Peyer's patch (tissue), 4 donors: ENCODE measurements around the gene P2RY1. TPM values are rescaled to one million over a fixed set of nuclear protein-coding genes. Genes with fewer than 3 reads are reported as not detected.

ENCODE experiments used
- DNase-seq, 3 donors: peaks; one replicate each; pipeline ENCODE4 v3.0.0-alpha.2; 2017 to 2019
- H3K27ac ChIP-seq, 4 donors: fragments of 200-600 bp; sonication (generic); one replicate each; pipeline ENCODE4 v1.5.1; 2016 to 2019
- H3K27me3 ChIP-seq, 2 donors: fragments of 200-600 bp; sonication (generic); one replicate each; pipeline ENCODE4 v1.5.1; 2019
- H3K36me3 ChIP-seq, 3 donors: fragments of 200-600 bp; sonication (generic); one replicate each; pipeline ENCODE4 v1.5.1; 2016 to 2019
- H3K4me1 ChIP-seq, 4 donors: fragments of 200-600 bp; sonication (generic); one replicate each; pipeline ENCODE4 v1.5.1; 2016 to 2019
- H3K4me3 ChIP-seq, 4 donors: fragments of 200-600 bp; sonication (generic); 1 replicate in 3 of 4; 2 replicates in 1 of 4; pipeline ENCODE4 v1.5.1; 2016 to 2019; ENCODE audit warnings: mild to moderate bottlenecking in 1 of 4
- H3K9me3 ChIP-seq, 4 donors: fragments of 200-600 bp; sonication (generic); one replicate each; pipeline ENCODE4 v1.5.1; 2016 to 2019; ENCODE audit warnings: mild to moderate bottlenecking in 1 of 4
- POLR2A ChIP-seq, 2 donors: fragments of 450-650 bp; IDR thresholded peaks; one replicate each; pipeline ENCODE4 v1.5.1; 2017; ENCODE audit warnings: antibody characterized with exemption in 2 of 2, mild to moderate bottlenecking in 2 of 2, moderate library complexity in 2 of 2
- total RNA-seq, 4 donors: library from RNA; depleted of rRNA; stranded (reverse); fragments of >200 nt; gene quantifications; one replicate each; pipeline ENCODE4 v1.1.0, GENCODE V29; 2016
- TF ChIP-seq, protein P1 (sequence below), 6 experiments: fragments of 450-650 bp in 4 of 6; fragments of 200-600 bp in 2 of 6; sonication (generic) in 1 of 6; IDR thresholded peaks; one replicate each; pipeline ENCODE4 v1.5.1; 2017 to 2019; ENCODE audit warnings: antibody characterized with exemption in 6 of 6, mild to moderate bottlenecking in 3 of 6, moderate library complexity in 1 of 6

The P2RY1 gene
- total RNA-seq, 4 donors from 2014 or later: 5.0 to 17.7 (median 13.0) TPM

DNA sequence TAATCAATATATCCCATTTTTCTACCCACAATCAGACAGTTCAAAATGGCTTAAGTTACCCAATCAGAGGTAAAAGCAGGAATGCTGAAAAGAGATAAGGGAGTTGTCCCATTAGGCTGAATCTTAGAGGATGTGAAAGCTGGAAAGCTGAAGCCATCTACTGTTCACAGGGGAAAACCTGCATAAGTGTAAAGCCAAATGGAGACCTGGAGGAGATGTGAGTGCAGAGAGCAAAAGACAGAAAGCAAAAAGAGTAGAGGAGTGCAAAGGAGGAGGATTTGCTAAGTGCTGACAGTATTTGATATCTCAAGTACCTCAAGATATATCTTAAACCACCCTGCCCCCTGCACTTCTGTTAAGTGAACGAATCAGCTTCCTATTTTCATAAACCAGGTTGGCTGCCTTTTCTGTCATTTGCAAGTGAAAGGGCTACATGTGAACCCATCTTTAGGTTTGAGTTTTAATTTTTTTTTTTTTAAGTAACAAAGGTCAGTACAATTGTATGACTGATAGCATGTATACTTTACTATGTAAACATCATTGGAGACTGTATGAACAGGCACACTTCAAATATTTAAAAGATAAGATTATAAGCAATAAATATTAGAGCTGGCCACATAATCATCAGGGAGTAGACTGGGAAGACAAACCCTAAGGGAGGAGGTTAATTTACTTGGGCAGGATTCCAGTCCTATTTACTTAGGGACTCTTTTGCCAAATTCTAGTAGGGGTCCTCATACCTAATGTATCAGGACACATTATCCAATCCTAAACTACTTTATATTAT is 22.8 kb upstream of the P2RY1 start:
- no peak overlapping the region for H3K27ac ChIP-seq
- no peak overlapping the region for H3K4me3 ChIP-seq
- DNase-seq: no peak
- no peaks in the 10 kb centered on the region for H3K36me3 ChIP-seq
- no peaks in the 10 kb centered on the region for H3K9me3 ChIP-seq
- H3K4me1 ChIP-seq: peaks cover 0 to 3% (median 0%) of the 10 kb centered on the region in 4 donors
- TF ChIP-seq, protein P1, sequence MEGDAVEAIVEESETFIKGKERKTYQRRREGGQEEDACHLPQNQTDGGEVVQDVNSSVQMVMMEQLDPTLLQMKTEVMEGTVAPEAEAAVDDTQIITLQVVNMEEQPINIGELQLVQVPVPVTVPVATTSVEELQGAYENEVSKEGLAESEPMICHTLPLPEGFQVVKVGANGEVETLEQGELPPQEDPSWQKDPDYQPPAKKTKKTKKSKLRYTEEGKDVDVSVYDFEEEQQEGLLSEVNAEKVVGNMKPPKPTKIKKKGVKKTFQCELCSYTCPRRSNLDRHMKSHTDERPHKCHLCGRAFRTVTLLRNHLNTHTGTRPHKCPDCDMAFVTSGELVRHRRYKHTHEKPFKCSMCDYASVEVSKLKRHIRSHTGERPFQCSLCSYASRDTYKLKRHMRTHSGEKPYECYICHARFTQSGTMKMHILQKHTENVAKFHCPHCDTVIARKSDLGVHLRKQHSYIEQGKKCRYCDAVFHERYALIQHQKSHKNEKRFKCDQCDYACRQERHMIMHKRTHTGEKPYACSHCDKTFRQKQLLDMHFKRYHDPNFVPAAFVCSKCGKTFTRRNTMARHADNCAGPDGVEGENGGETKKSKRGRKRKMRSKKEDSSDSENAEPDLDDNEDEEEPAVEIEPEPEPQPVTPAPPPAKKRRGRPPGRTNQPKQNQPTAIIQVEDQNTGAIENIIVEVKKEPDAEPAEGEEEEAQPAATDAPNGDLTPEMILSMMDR (IDR thresholded peaks at IDR 0.05): no peak
- no peak for TF ChIP-seq POLR2A (IDR thresholded peaks at IDR 0.05)
- H3K27me3 ChIP-seq: no peaks in the 10 kb centered on the region

DNA sequence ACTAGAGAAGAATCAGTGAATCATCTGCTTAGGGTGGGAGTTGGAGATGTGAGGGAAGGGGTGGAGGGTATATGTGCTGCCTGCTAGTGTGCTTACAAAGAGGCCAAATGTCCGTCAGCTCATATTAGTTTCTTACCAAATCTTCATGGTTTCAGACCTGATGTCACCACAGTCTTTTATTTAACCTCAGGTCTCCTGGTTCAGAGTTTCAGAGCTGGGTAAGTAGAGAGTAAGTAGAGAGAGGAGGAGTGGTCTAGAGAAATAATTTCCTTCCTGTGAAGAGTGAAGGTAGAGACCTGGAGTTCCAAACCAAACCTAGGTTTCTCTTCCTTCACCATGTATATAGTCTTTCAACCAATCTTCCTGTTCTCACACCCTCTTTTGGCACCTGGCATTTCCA is 17.5 kb upstream of the P2RY1 start:
- no peak for DNase-seq
- peaks cover 0 to 2% (median 0%) of the 10 kb centered on the region in 4 donors for H3K4me1 ChIP-seq
- TF ChIP-seq, protein P1 (IDR thresholded peaks at IDR 0.05): no peak
- no peak for TF ChIP-seq POLR2A (IDR thresholded peaks at IDR 0.05)

DNA sequence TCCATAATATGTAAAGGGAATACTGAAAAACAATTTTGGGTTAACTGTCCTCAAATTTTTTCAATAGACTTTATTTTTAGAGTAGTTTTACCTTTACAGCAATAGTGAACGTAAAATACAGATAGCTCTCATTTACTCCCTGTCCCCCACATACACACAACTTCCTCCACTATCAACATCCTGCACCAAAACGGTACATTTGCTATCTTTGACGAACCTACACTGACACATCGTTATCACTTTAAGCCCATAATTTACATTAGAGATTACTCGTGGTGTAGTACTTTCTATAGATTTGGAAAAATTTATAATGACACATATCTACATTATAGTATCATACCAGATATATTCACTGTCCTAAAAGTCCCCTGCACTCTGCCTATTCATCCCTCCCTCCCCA is 16.9 kb upstream of the P2RY1 start:
- H3K27me3 ChIP-seq: no peaks in the 10 kb centered on the region
- no peak for DNase-seq
- TF ChIP-seq POLR2A (IDR thresholded peaks at IDR 0.05): no peak
- TF ChIP-seq, protein P1 (IDR thresholded peaks at IDR 0.05): no peak
- no peaks in the 10 kb centered on the region for H3K9me3 ChIP-seq
- no peak overlapping the region for H3K4me3 ChIP-seq
- H3K27ac ChIP-seq: no peak overlapping the region
- no peaks in the 10 kb centered on the region for H3K4me1 ChIP-seq
- no peaks in the 10 kb centered on the region for H3K36me3 ChIP-seq

More for the DNA sequence above, 17.5 kb upstream of the P2RY1 start:
- Histone ChIP-seq H3K9me3 (no peaks in the 10 kb centered on the region), H3K27me3 (no peaks in the 10 kb centered on the region), H3K36me3 (no peaks in the 10 kb centered on the region), H3K4me3 (no peak overlapping the region), H3K27ac (no peak overlapping the region)

DNA sequence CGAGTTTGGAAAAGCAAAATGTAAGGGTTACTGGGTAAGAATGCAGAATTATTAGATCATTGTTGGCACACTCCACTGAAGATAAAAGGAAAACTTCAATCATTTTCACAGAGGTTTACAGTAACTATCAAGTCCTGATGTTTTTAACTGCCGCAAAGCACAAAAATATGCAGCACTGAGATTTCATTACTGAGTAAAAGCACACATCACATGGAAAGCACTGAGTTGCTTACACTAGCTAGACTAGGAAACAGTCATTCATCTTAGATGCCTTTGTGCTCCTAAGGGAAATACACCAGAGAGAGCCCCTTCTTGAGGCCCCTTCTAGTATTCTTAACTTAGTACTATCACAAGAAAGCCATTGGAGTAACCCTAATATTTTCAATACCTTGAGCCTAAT is 11.8 kb upstream of the P2RY1 start:
- Histone ChIP-seq H3K36me3 (no peaks in the 10 kb centered on the region), H3K27me3 (no peaks in the 10 kb centered on the region), H3K4me3 (no peak overlapping the region), H3K9me3 (no peaks in the 10 kb centered on the region), H3K27ac (no peak overlapping the region), H3K4me1 (peaks cover 0 to 7% (median 0%) of the 10 kb centered on the region in 4 donors)
- no peak for TF ChIP-seq POLR2A (IDR thresholded peaks at IDR 0.05)
- TF ChIP-seq, protein P1 (IDR thresholded peaks at IDR 0.05): no peak
- DNase-seq: no peak

DNA sequence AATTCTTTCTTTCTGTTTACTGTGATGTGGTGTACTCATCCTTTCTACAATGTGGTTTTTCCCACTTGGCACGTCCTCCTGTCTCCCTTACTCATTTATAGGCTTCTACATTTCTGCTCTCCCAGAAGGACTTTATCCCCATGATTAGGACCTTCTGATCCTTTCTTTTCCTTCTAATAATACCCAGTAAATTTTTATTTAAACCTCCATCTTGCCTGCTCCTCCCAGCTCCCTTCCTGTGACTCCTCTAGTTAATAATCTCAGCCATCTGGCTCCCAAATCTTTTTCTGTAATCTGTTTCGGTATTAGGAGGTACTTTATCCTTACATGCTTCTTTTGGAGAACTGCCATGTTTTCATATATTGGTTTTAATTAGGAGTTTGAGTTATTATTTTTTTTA is 11.2 kb upstream of the P2RY1 start:
- Histone ChIP-seq H3K4me1 (peaks cover 0 to 7% (median 0%) of the 10 kb centered on the region in 4 donors), H3K4me3 (no peak overlapping the region), H3K9me3 (no peaks in the 10 kb centered on the region), H3K36me3 (no peaks in the 10 kb centered on the region), H3K27ac (no peak overlapping the region), H3K27me3 (no peaks in the 10 kb centered on the region)
- TF ChIP-seq, protein P1 (IDR thresholded peaks at IDR 0.05): no peak
- no peak for TF ChIP-seq POLR2A (IDR thresholded peaks at IDR 0.05)
- DNase-seq: no peak
